OCI-LY7 (cell line): ENCODE results near the gene PHACTR1.

Experiments used
- CTCF ChIP-seq: fragments of 200-600 bp; sonication (generic); conservative IDR thresholded peaks from 2 replicates; pipeline ENCODE4 v1.5.1; 2014; ENCODE audit warnings: mild to moderate bottlenecking, antibody characterized with exemption, low read length, moderate library complexity, mixed read lengths
- EZH2phosphoT487 ChIP-seq: fragments of 200-600 bp; sonication (generic); IDR thresholded peaks from 2 replicates; pipeline ENCODE4 v1.6.1; 2018; ENCODE audit warnings: low read depth, borderline replicate concordance, mild to moderate bottlenecking, mixed run types, antibody characterized with exemption, low read length, moderate library complexity, mixed read lengths

GRCh38 chr6:12842658-12843057, 126.1 kb downstream of the PHACTR1 start:
- TF ChIP-seq CTCF: no peak
- no peak for TF ChIP-seq EZH2phosphoT487
